GM12865 (cell line): ENCODE results near the gene SUGP2.

Experiments
- DNase-seq: peaks from one replicate; pipeline ENCODE4 v3.0.0; 2010; ENCODE audit warnings: low read depth
- H3K4me3 ChIP-seq: 2 replicates; pipeline ENCODE4 v1.5.1; 2011; ENCODE audit warnings: mild to moderate bottlenecking, low read depth, low read length, control low read depth
- CTCF ChIP-seq: IDR thresholded peaks from 2 replicates; pipeline ENCODE4 v1.5.1; 2011; ENCODE audit warnings: low read length, control low read depth, low read depth, inconsistent platforms; ENCODE audit not compliant: insufficient read depth; ENCODE audit errors: missing control alignments

SUGP2 gene

DNA sequence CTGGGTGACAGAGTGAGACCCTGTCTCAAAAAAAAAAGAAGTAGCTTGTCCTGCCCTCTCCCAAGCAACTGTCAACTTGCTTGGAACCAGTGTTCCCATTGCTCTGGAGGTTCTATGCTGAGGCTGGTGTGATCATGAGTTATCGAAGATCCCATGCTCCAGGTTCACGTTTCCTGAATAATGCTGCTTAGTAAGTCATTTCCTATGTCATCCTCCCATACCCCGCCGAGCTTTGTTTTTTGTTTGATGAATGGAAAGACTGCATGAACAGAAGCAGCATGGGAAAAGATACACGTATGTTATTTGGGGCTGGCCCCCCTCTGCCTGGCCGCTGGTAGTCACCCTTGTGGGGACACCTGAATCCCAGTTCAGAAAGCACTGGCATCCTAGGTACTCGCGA, 41.8 kb upstream of the SUGP2 start:
- DNase-seq: no peak
- no peak overlapping the region for H3K4me3 ChIP-seq
- no peak for TF ChIP-seq CTCF

DNA sequence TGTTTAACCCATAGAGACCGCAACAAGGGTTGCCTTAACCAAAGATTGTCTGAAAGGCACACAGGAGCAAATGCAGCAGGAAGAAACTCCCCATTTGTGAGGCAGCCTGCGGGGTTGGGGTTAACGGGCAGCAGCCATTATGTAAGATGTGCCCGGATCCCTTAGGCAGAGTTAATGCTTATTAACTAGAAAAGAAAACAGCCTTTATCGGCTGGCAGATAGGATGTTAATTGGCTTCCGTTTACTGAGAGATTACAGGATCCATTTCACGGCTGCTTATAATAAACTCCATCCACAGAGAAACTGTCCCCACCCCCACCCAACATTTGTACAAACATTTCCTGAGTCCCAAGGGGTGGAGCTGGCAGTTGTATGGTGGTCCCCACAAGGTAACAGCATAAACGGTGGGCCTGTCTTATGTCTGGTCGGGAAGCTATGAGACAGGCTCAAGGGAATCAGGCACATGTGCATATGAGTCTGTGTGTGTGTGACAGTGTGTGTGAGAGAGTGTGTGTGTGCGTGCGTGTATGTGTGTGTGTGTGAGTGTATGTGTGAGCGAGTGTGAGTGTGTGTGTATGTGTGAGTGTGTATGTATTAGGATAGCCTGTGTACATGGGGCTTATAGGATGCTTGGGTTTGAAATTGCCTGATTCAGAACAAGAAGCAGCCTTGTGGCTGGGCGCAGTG, 41.0 kb upstream of the SUGP2 start:
- H3K4me3 ChIP-seq: no peak overlapping the region
- TF ChIP-seq CTCF: no peak
- DNase-seq: no peak

GRCh38 chr19:19071897-19072296, 38.6 kb upstream of the SUGP2 start:
- no peak overlapping the region for H3K4me3 ChIP-seq
- no peak for DNase-seq
- TF ChIP-seq CTCF: no peak

- peak; percentile 71 for DNase-seq
- no peak for TF ChIP-seq CTCF
- peak overlapping the region; percentile 25 for H3K4me3 ChIP-seq
Observed at GRCh38 chr19:19068659-19069654, 35.6 kb upstream of the SUGP2 start.

GRCh38 chr19:19067276-19068072, 34.2 kb upstream of the SUGP2 start:
- no peak for DNase-seq
- TF ChIP-seq CTCF: no peak

GRCh38 chr19:19064811-19065745, 31.8 kb upstream of the SUGP2 start:
- peak overlapping the region; percentile 82 for H3K4me3 ChIP-seq
- no peak for TF ChIP-seq CTCF
- DNase-seq: peak; percentile 51

More at GRCh38 chr19:19067276-19068072, 34.2 kb upstream of the SUGP2 start:
- no peak overlapping the region for H3K4me3 ChIP-seq
